Right cardiac atrium (tissue), 5 donors: ENCODE results near the gene XXYLT1. TPM values are rescaled to one million over a fixed set of nuclear protein-coding genes. Genes with fewer than 3 reads are reported as not detected.

Experiments
- ATAC-seq, 2 donors: fragments of 200-7000 bp; cut with Tn5 transposase; one replicate each; pipeline versions ENCODE4 v1.8.0 to v1.9.1; 2020; ENCODE audit warnings: moderate library complexity in 2 of 2, mild to moderate bottlenecking in 1 of 2
- DNase-seq, 3 donors: peaks; one replicate each; pipeline ENCODE4 v3.0.0-alpha.2; 2020
- H3K27ac ChIP-seq: one replicate; pipeline ENCODE4 v1.5.1; 2013; ENCODE audit warnings: mild to moderate bottlenecking, low read length, control low read depth, moderate library complexity
- H3K27me3 ChIP-seq: one replicate; pipeline ENCODE4 v1.6.1; 2013; ENCODE audit not compliant: control insufficient read depth, insufficient read depth
- H3K4me1 ChIP-seq: one replicate; pipeline ENCODE4 v1.6.1; 2013; ENCODE audit warnings: low read length; ENCODE audit not compliant: control insufficient read depth, insufficient read depth
- H3K4me3 ChIP-seq: one replicate; pipeline ENCODE4 v1.5.1; 2013; ENCODE audit warnings: low read length, control low read depth
- H3K9me3 ChIP-seq: one replicate; pipeline ENCODE4 v1.6.1; 2013; ENCODE audit warnings: low read length; ENCODE audit not compliant: control insufficient read depth
- WGBS: extraction: QIAGEN DNeasy Blood & Tissue Kit; methylation state at CpG from one replicate; pipeline ENCODE4 v1.1.7; 2013; 5-methylcytosine and 5-hydroxymethylcytosine counted together
- intact Hi-C, 4 donors: fragments of 100-400 bp; cut with DNase I; formaldehyde crosslinking; loops; one replicate each; pipeline versions ENCODE4 v1.11.0 to v1.14.0; 2022 to 2023
- polyA plus RNA-seq: library from polyadenylated mRNA; stranded (reverse); fragments of 200-250 nt; gene quantifications from one replicate; pipeline ENCODE4 v1.2.3, GENCODE V29; 2013
- total RNA-seq, 4 donors: library from RNA; stranded (reverse); fragmentation: NEBNext Ultra II Directional; extraction: Animal tissue kit (Norgen Biotek cat#: 25700); gene quantifications; one replicate each; pipeline ENCODE4 v1.2.1, GENCODE V29; 2021
- donor health status: healthy with polysubstance abuse.
- donor health status: DM: no; HTN: yes; CAD: no.
- donor health status: DM: no; HTN: no; CAD: no.
- donor health status: DM: no; HTN: yes; CAD: no; lungs with severe emphysema.
- donor health status: DM: yes; HTN: yes; CAD: no.

Gene XXYLT1
- total and polyA plus RNA-seq, 5 donors = 3.3 to 6.2 (median 4.3) TPM

DNA sequence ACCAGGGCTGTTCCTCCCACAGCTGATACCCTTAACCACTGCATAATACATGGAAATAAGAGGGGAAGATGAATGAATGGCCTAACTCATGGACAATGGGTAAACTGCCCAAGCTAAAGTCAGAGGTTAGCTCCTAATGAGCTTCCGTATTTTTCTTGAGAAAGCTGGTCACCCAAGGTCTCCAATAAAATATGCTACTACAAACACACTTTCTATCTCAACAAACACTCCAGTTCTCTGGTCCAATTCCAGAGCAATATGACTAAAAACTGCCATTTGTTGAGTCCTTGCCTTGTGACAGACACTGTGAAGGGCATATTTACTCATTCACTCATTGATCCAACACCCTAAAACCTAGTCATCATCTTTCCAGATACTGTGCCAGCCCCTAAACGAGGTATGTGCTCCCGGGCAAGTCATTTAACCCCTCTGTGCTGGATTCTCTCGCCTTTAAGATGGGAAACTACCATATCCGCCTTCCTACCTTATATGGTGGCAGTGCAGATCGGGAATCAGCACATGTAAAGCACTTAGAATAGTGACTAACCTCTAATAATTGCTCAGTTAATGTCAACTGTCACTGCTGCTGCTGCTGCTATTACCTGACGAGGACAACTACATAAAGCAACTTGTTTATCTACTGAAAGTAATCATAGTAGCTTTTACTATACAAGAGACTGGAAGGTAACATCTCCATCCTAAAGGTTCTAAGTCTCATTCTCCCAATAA, 89.1 kb downstream of the XXYLT1 start:
- Histone ChIP-seq H3K27ac (no peak overlapping the region), H3K27me3 (no peaks in the 10 kb centered on the region), H3K4me3 (no peak overlapping the region), H3K4me1 (peaks cover 10% of the 10 kb centered on the region), H3K9me3 (no peaks in the 10 kb centered on the region)
- intact Hi-C loops = no loop called here
- 78% methylated on average over 7 of the region's 7 CpGs for WGBS
- ATAC-seq (no peak), DNase-seq (no peak)

DNA sequence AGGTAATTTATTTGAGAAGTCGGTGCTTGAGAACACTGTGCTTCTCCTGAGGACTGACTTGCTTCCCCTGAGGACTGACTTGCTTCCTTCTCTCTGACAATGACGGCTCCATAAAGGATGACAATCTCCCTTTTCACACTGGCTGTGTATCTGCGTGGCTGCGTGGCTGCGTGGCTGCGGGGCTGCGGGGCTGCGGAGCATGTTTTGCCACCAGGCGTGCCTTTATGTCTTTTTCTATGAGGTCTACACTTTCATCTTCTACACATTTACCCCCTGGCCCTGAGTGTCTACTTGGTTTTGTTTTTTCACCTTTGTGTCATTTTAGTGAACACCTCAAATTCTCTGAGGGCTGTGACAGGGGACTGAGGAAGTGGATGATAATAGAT, 89.9 kb downstream of the XXYLT1 start:
- DNase-seq (no peak), ATAC-seq (no peak)
- no peaks in the 10 kb centered on the region for H3K9me3 ChIP-seq
- 83% methylated on average over 9 of the region's 9 CpGs for WGBS
- H3K27ac ChIP-seq = no peak overlapping the region
- intact Hi-C loops = no loop called here
- H3K27me3 ChIP-seq = no peaks in the 10 kb centered on the region
- H3K4me1 ChIP-seq = peaks cover 10% of the 10 kb centered on the region
- no peak overlapping the region for H3K4me3 ChIP-seq

DNA sequence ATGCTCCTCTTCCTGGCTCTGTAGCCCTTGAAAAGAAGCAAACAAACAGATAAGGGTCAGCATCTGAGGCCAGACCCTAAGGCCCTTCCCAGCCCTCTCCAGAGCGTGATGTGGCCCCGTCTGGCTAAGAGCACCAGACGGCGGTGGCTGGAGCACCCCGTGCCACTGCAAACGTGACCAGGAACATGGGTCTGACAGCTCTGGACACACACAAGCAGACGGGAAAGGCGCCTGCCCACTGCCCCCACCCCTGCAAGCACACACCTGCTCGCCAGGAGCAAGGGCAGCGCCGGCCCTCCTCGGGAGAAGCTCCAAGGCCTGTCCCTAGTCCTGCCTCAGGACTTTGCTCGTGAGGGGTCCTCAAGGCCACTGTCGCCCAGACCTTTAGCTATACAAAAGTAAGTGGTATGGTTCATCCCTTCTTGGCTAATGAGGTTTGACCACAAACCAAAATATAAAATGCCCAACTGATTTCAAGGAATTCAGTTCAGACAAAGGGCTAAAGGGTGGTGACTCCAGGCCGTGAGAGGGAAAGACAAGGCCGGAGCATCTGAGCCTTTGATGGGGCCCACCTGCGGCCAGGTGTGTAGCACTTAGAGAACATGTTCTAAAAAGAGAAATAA, 90.4 kb downstream of the XXYLT1 start:
- peak in 1 of 2 donors; percentile 9 for ATAC-seq
- peak in 1 of 3 donors; percentile 64 for DNase-seq
- Histone ChIP-seq H3K9me3 (no peaks in the 10 kb centered on the region), H3K27me3 (no peaks in the 10 kb centered on the region), H3K4me1 (peaks cover 10% of the 10 kb centered on the region), H3K27ac (peak overlapping the region; percentile 66), H3K4me3 (no peak overlapping the region)
- WGBS = 78% methylated on average over 17 of the region's 17 CpGs
- intact Hi-C loops = no loop called here

DNA sequence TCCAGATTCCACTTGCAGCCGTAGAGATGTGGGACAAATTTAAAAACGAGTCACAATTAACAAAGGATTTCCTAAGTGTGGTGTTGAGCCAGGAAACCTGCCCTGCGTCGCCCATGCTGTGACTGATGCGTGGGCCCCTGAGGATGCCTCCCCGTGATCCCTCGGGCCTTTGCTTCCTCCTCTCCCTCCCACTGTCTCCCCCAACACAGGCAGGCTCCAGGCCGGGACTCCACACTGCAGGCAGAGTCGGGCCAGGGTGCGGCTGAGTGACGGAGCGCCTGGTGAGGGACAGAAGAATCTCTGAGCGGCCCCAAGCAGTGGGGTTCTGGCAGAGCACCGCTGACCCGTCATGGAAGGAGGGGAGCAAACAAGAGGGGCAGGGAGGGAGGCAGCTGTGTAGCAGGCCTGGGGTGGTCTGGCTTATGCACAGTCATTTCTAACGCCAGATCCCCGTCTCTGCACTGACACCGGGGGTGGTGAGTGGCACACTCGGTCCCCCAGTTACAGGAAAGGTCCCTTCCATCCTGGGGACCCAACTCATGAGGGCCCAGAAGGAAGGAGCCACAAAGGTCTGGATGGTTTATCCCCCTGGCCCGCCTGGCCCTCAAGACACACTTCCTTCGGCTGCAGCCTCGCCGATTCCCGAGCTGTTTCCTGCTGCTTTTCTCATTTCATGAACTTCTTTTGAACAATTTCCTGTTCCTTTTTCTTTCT, 91.0 kb downstream of the XXYLT1 start:
- Histone ChIP-seq H3K4me1 (peaks cover 10% of the 10 kb centered on the region), H3K9me3 (no peaks in the 10 kb centered on the region), H3K4me3 (no peak overlapping the region), H3K27ac (peak overlapping the region; percentile 66), H3K27me3 (no peaks in the 10 kb centered on the region)
- 51% methylated on average over 24 of the region's 24 CpGs for WGBS
- intact Hi-C loops = no loop called here
- DNase-seq (peak in 2 of 3 donors; percentile 65 to 76), ATAC-seq (peak; percentile 49 to 62)

DNA sequence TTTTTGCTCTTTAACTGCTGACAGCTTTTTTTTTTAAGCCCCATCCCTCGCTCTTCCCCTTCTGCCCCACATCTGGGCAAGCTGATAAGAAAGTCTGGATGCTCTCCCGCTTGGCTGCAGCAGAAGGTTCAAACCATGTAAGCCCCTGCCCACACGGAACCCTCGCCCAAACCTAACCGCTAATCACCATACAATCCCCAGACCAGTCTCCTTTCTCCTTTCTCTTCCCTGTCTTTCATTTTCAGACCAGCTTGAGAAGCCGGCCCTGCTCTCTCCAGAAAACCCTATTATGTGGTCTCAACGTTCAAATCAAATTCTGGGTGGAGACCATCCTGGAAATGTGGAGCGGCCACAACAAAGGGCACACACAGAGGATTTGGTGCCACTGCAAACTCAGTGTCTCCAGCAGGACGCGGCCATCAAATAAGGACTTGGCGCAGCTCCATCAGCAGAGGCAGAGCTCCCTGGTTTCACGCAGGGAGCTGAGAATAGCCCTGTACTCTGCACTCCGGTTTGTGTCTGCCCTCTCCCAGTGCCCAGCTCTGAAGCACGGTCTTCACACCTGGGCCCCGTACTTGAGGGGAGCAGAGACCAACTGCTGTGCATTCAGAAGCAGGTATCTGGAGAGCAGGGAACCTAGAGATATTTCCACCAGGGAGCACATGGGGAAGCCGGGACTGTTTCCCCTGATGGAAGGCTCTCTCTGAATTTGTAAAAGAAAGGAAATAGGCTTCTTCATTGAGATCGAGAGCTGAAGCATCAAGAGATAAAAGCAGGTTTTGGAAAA, 92.6 kb downstream of the XXYLT1 start:
- Histone ChIP-seq H3K27me3 (no peaks in the 10 kb centered on the region), H3K9me3 (no peaks in the 10 kb centered on the region), H3K4me1 (peaks cover 10% of the 10 kb centered on the region), H3K4me3 (peak overlapping the region; percentile 2), H3K27ac (peak overlapping the region; percentile 46)
- peak; percentile 49 to 82 (median 73) for DNase-seq
- ATAC-seq = peak; percentile 62 to 65
- intact Hi-C loops = no loop called here
- WGBS = 27% methylated on average over 17 of the region's 17 CpGs

DNA sequence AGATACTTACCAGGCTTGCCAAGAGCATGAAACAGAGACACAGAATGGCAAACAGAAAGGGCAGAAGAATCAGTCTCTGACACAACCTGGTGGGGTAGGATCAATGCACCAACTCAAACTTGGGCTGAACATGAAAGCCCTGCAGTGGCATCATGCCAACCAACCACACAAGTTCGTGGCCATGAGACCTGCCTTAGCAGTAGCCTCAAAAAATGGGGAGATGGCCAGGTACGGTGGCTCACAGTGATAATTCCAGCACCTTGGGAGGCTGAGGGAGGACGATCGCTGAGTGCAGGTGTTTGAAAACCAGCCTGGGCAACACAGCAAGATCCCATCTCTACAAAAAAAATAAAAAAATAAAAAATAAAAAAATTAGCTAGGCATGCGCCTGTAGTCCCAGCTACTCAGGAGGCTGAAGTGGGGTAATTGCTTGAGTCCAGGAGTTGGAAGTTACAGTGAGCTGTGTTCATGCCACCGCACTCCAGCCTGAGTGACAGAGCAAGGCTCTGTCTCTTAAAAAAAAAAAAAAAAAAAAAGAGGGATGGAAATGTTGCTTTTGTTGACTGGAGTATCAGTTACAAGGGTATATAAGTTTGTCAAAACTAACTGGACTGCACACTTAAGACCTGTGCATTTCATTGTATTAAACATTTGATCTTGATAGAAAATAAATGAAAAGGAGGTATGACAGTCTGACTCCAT, 93.4 kb downstream of the XXYLT1 start:
- ATAC-seq (no peak), DNase-seq (no peak)
- 94% methylated on average over 6 of the region's 6 CpGs for WGBS
- Histone ChIP-seq H3K27ac (no peak overlapping the region), H3K4me3 (no peak overlapping the region), H3K4me1 (peaks cover 10% of the 10 kb centered on the region), H3K9me3 (no peaks in the 10 kb centered on the region), H3K27me3 (no peaks in the 10 kb centered on the region)
- intact Hi-C loops = no loop called here

DNA sequence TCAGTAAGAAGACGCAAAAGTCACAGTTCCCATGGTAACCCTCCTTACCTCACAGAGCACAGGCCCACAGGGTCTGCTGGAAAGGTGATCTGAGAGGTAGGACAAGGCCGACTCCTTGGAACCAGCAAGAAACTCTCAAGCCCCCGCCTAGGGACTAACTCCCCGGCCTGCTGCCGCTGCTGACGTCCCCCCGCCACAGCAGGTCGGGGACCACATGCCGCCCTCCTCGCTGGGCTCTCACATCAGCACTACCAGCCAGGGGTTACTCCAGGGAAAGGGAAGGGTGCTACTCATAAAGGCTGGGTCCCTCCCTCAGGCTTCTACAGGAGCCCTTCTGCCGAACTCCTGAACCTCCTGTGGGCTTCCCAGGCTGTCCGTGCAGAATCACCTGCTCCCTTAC, 94.2 kb downstream of the XXYLT1 start:
- intact Hi-C loops = no loop called here
- peaks cover 6% of the 10 kb centered on the region for H3K4me1 ChIP-seq
- 98% methylated on average over 12 of the region's 12 CpGs for WGBS
- H3K27ac ChIP-seq = no peak overlapping the region
- no peak overlapping the region for H3K4me3 ChIP-seq
- no peak for ATAC-seq
- no peaks in the 10 kb centered on the region for H3K9me3 ChIP-seq
- H3K27me3 ChIP-seq = no peaks in the 10 kb centered on the region
- no peak for DNase-seq

DNA sequence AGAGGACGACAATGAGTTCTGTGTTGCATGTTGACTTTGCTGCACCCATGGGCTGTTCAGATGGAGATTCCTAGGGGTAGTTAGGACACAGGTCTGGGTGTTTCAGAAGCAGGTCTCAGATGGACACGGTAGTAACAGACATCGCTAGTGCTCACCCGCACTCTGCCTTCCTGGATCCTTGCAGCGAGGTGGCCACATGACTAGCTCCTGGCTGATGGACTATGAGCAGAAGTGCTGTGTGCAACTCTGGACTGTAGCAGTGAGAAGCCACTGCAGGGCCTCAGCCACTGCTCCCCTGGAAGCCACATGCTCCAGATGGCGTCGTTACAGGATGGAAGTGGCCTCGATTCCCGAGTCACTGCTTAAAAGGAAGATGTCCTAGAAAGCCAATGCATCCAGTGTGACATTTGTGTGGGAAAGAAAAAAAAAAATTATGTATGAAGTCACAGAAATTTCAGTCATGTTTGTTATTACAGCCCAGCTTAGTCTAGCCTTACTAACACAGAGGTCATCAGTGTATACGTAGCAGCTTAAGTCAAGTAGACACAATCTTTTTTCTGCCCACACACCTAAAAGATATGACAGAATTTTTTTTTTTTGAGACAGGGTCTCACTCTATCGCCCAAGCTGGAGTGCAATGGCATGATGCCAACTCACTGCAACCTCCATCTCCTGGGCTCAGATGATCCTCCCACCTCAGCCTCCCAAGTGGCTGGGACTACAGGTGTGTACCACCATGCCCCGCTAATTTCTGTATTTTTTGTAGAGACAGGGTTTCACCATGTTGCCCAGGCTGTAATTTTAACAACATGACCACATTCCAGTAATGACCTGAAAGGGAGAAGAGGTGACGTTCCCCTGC, 95.3 kb downstream of the XXYLT1 start:
- Histone ChIP-seq H3K27me3 (no peaks in the 10 kb centered on the region), H3K4me1 (peaks cover 6% of the 10 kb centered on the region), H3K27ac (no peak overlapping the region), H3K9me3 (no peaks in the 10 kb centered on the region), H3K4me3 (no peak overlapping the region)
- DNase-seq (no peak), ATAC-seq (no peak)
- 94% methylated on average over 13 of the region's 13 CpGs for WGBS
- intact Hi-C loops = no loop called here

DNA sequence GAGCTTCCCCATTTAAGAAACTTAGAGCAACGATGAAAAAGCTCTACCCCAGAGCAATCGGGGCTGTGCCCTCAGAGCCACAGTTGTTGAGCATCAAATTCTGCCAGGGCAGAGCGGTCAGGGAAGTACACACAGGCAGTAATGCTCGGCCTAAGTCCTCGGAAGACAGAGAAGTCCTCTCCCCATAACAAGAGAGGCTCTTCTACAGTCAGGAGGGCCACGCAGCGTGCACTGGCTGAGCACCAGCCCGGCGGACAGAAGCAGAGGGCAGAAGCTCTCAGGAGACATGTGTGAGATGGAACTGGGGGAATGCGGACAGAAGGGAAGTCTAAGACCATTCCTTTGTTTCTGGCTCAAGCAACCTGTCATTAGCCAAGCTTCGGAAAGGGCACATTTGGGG, 95.9 kb downstream of the XXYLT1 start:
- H3K27me3 ChIP-seq = no peaks in the 10 kb centered on the region
- ATAC-seq (no peak), DNase-seq (no peak)
- H3K9me3 ChIP-seq = no peaks in the 10 kb centered on the region
- WGBS = 95% methylated on average over 11 of the region's 11 CpGs
- no peak overlapping the region for H3K4me3 ChIP-seq
- H3K27ac ChIP-seq = no peak overlapping the region
- peaks cover 5% of the 10 kb centered on the region for H3K4me1 ChIP-seq
- intact Hi-C loops = no loop called here

DNA sequence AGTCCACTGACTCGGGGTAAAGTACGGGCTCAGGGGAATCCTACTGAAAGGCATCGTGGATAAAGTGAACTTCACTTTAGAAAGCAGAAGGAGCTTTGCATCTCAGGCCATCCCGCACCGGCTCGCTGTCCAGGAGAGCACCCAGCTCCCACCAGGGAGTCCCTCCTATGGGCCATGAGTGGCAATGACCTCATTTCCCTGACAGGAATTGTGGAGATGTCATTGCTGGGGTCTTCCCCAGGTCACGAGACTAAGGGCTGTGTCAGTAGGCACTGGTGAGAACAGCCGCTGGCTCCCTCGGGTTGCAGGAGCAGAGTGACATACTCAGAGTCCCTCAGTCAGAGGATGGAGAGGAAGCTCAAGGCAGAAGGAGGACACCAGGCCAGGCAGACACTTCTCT, 97.3 kb downstream of the XXYLT1 start:
- H3K27me3 ChIP-seq = no peaks in the 10 kb centered on the region
- no peak overlapping the region for H3K4me3 ChIP-seq
- no peak for DNase-seq
- intact Hi-C loops = no loop called here
- no peak overlapping the region for H3K27ac ChIP-seq
- peaks cover 5% of the 10 kb centered on the region for H3K4me1 ChIP-seq
- ATAC-seq = no peak
- 73% methylated on average over 9 of the region's 9 CpGs for WGBS
- no peaks in the 10 kb centered on the region for H3K9me3 ChIP-seq
